Endothelial cell of umbilical vein (primary cell): Measurements from ENCODE around the gene PAPLN. TPM values are rescaled to one million over a fixed set of nuclear protein-coding genes. Genes with fewer than 3 reads are reported as not detected.

Experiments used
- BruUV-seq: library from RNA; stranded (reverse); fragments of 400-500 nt; replicated peaks from 2 replicates; lab custom pipeline; 2021; lab: Mats Ljungman, UMichigan
- CTCF ChIA-PET: fragments of 300-600, 350-600 bp; sonication (Branson Sonifier 250); formaldehyde crosslinking; loops from one replicate; lab custom pipeline; 2021; ENCODE audit warnings: antibody characterized with exemption, inconsistent platforms; lab: Charles Lee
- POLR2A ChIA-PET: fragments of 300-600, 350-600 bp; sonication (Branson Sonifier 250); formaldehyde crosslinking; loops from one replicate; lab custom pipeline; 2021; ENCODE audit warnings: antibody characterized with exemption, inconsistent platforms; lab: Charles Lee
- DNase-seq: peaks from one replicate; pipeline ENCODE4 v3.0.0-alpha.2; 2011; ENCODE audit warnings: low read depth, low spot score
- FAIRE-seq: peaks from 2 replicates; lab custom pipeline; 2011; peaks lifted over from hg19 to GRCh38; lab: Jason Lieb, UNC
- H2AFZ ChIP-seq: 2 replicates; pipeline ENCODE4 v1.6.0; 2012; ENCODE audit warnings: low read depth, low read length, control low read depth, inconsistent platforms
- H3K27ac ChIP-seq: 2 replicates; pipeline ENCODE4 v1.5.1; 2011; ENCODE audit warnings: low read depth, mild to moderate bottlenecking, control low read depth, low read length, moderate library complexity; ENCODE audit not compliant: insufficient read depth
- H3K27me3 ChIP-seq, 2 experiments: 2 replicates each; pipeline versions ENCODE4 v1.6.0 to v1.6.1; 2011; ENCODE audit warnings: low read length in 2 of 2, mixed read lengths in 1 of 2; ENCODE audit not compliant: control insufficient read depth in 2 of 2, insufficient read depth in 2 of 2
- H3K36me3 ChIP-seq, 2 experiments: 2 replicates in 1 of 2; 3 replicates in 1 of 2; pipeline ENCODE4 v1.5.1; 2011; ENCODE audit warnings: low read length in 2 of 2, mild to moderate bottlenecking in 1 of 2, moderate library complexity in 1 of 2; ENCODE audit not compliant: control insufficient read depth in 2 of 2, insufficient read depth in 2 of 2; ENCODE audit errors: extremely low read depth in 1 of 2
- H3K4me1 ChIP-seq: 3 replicates; pipeline ENCODE4 v1.5.1; 2011; ENCODE audit warnings: mild to moderate bottlenecking, low read length; ENCODE audit not compliant: control insufficient read depth, insufficient read depth; ENCODE audit errors: extremely low read depth
- H3K4me2 ChIP-seq: 2 replicates; pipeline ENCODE4 v1.6.1; 2011; ENCODE audit warnings: low read length, control low read depth, mixed read lengths; ENCODE audit not compliant: insufficient read depth
- H3K4me3 ChIP-seq, 3 experiments: fragments of 200-600 bp in 1 of 3; sonication (generic), shearing (Covaris generic) in 1 of 3; replicated peaks in 1 of 3; 2 replicates each; pipeline ENCODE4 v1.5.1; 2011 to 2016; ENCODE audit warnings: control low read depth in 3 of 3, low read length in 3 of 3, mild to moderate bottlenecking in 2 of 3, inconsistent platforms in 1 of 3, low read depth in 1 of 3, moderate library complexity in 1 of 3; ENCODE audit not compliant: insufficient read depth in 1 of 3
- H3K79me2 ChIP-seq: 2 replicates; pipeline ENCODE4 v1.6.0; 2012; ENCODE audit warnings: low read length, inconsistent platforms; ENCODE audit not compliant: control insufficient read depth, insufficient read depth
- H3K9ac ChIP-seq: replicated peaks from 2 replicates; pipeline ENCODE3; 2011; ENCODE audit warnings: low read length, control low read depth; ENCODE audit not compliant: insufficient read depth; ENCODE audit errors: extremely low read depth
- H3K9me1 ChIP-seq: replicated peaks from 3 replicates; pipeline ENCODE4 v1.6.0; 2011; ENCODE audit warnings: mild to moderate bottlenecking, low read length; ENCODE audit not compliant: control insufficient read depth, insufficient read depth; ENCODE audit errors: extremely low read depth
- H3K9me3 ChIP-seq: replicated peaks from 2 replicates; pipeline ENCODE4 v1.5.1; 2012; ENCODE audit warnings: low read length, inconsistent platforms; ENCODE audit not compliant: control insufficient read depth, insufficient read depth
- H4K20me1 ChIP-seq: replicated peaks from 2 replicates; pipeline ENCODE3; 2011; ENCODE audit warnings: mild to moderate bottlenecking, low read length; ENCODE audit not compliant: control insufficient read depth, insufficient read depth; ENCODE audit errors: extremely low read depth
- EZH2 ChIP-seq: IDR thresholded peaks from 2 replicates; pipeline ENCODE4 v1.6.1; 2012; ENCODE audit warnings: borderline replicate concordance, low read depth, mild to moderate bottlenecking, moderate library complexity, low read length, inconsistent platforms; ENCODE audit not compliant: severe bottlenecking
- FOS ChIP-seq: IDR thresholded peaks from 2 replicates; pipeline ENCODE4 v1.6.1; 2011; ENCODE audit warnings: mild to moderate bottlenecking, low read length, moderate library complexity, borderline replicate concordance; ENCODE audit not compliant: insufficient read depth
- GATA2 ChIP-seq: IDR thresholded peaks from 2 replicates; pipeline ENCODE4 v1.7.0; 2011; ENCODE audit warnings: low read depth, mild to moderate bottlenecking, moderate library complexity, mixed read lengths, low read length; ENCODE audit not compliant: insufficient read length, insufficient read depth
- JUN ChIP-seq: IDR thresholded peaks from 2 replicates; pipeline ENCODE4 v1.6.1; 2011; ENCODE audit warnings: borderline replicate concordance, low read depth; ENCODE audit not compliant: insufficient read length, insufficient read depth
- MYC ChIP-seq: IDR thresholded peaks from one replicate; pipeline ENCODE4 v1.6.1; 2011; ENCODE audit warnings: mild to moderate bottlenecking, low read depth, low read length
- POLR2A ChIP-seq: IDR thresholded peaks from 2 replicates; pipeline ENCODE4 v1.6.1; 2012; ENCODE audit warnings: low read depth, mild to moderate bottlenecking, control low read depth, low read length
- POLR2AphosphoS5 ChIP-seq: IDR thresholded peaks from 2 replicates; pipeline ENCODE4 v1.6.1; 2012; ENCODE audit warnings: low read depth, mild to moderate bottlenecking, control low read depth, low read length, moderate library complexity; ENCODE audit not compliant: insufficient read depth
- dilution Hi-C: fragments of 300-500 bp; cut with MboI; formaldehyde crosslinking; loops from one replicate; pipeline ENCODE4 v1.15.0; 2019; ENCODE audit warnings: low sequenced_read_pairs; ENCODE audit not compliant: extremely low pct_ligation_motif_present
- intact Hi-C: fragments of 100-400 bp; cut with micrococcal nuclease; formaldehyde crosslinking; loops from one replicate; pipeline ENCODE4 v1.10.0; 2022
- polyA plus RNA-seq, 4 experiments: library from polyadenylated mRNA; depleted of rRNA in 3 of 4; stranded (reverse) in 3 of 4; unstranded in 1 of 4; fragments of >200 nt; gene quantifications; 2 replicates each; pipeline versions ENCODE4 v1.2.1 to v1.2.3, GENCODE V29; 2011 to 2012; ENCODE audit warnings: missing spikeins in 1 of 4
- total RNA-seq: library from RNA; stranded (reverse); gene quantifications from 2 replicates; pipeline ENCODE4 v1.2.3, GENCODE V29; 2021
- TF ChIP-seq, protein P1 (sequence below): IDR thresholded peaks from 2 replicates; pipeline ENCODE4 v1.6.1; 2011; ENCODE audit not compliant: insufficient read depth, insufficient read length
- TF ChIP-seq, protein P2 (sequence below), 2 donors: IDR thresholded peaks; 1 replicate in 1 of 2; 2 replicates in 1 of 2; pipeline ENCODE4 v1.5.1; 2011; ENCODE audit warnings: low read length in 2 of 2, mild to moderate bottlenecking in 2 of 2, moderate library complexity in 2 of 2, control low read depth in 1 of 2, inconsistent platforms in 1 of 2, low read depth in 1 of 2; ENCODE audit not compliant: insufficient read depth in 1 of 2; ENCODE audit errors: extremely low read depth in 1 of 2

PAPLN gene
- total and polyA plus RNA-seq, 2 donors (not counting 3 experiments of a cell fraction or from before 2014, with no cell fraction given), result 5.5 to 6.4 TPM

DNA sequence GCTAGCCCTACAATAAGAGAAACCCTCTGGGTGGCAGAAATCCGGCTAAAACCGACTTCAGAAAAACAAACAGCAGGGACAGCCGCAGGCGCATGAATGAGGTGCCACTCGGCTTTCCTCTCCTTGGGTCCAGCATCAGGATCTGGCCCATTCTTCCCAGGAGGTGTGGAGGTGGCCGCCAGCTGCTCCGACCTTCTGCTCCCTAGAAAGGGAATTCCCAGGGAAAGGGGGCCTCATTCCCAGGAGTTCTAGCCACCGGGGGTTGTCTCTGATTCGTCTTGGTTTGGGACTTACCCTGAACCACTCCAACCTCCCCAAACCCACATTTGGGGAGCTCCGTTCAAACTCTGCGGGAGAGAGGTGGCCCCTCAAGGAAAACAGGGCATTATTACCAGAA is 13.0 kb downstream of the PAPLN start:
- intact Hi-C loops, result no loop called here
- Histone ChIP-seq H3K9me3 (no peaks in the 10 kb centered on the region), H2AFZ (no peak overlapping the region), H3K4me3 (no peak overlapping the region), H3K9ac (no peak overlapping the region), H3K36me3 (no peaks in the 10 kb centered on the region), H3K4me1 (peaks cover 8% of the 10 kb centered on the region), H3K27ac (no peak overlapping the region), H3K27me3 (no peaks in the 10 kb centered on the region), H3K79me2 (no peaks in the 10 kb centered on the region), H3K9me1 (no peaks in the 10 kb centered on the region), H3K4me2 (no peak overlapping the region), H4K20me1 (no peaks in the 10 kb centered on the region)
- FAIRE-seq (no peak), DNase-seq (no peak)
- no TSS peak for BruUV-seq
- TF ChIP-seq, protein P1, sequence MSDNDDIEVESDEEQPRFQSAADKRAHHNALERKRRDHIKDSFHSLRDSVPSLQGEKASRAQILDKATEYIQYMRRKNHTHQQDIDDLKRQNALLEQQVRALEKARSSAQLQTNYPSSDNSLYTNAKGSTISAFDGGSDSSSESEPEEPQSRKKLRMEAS, result no peak
- TF ChIP-seq, protein P2, sequence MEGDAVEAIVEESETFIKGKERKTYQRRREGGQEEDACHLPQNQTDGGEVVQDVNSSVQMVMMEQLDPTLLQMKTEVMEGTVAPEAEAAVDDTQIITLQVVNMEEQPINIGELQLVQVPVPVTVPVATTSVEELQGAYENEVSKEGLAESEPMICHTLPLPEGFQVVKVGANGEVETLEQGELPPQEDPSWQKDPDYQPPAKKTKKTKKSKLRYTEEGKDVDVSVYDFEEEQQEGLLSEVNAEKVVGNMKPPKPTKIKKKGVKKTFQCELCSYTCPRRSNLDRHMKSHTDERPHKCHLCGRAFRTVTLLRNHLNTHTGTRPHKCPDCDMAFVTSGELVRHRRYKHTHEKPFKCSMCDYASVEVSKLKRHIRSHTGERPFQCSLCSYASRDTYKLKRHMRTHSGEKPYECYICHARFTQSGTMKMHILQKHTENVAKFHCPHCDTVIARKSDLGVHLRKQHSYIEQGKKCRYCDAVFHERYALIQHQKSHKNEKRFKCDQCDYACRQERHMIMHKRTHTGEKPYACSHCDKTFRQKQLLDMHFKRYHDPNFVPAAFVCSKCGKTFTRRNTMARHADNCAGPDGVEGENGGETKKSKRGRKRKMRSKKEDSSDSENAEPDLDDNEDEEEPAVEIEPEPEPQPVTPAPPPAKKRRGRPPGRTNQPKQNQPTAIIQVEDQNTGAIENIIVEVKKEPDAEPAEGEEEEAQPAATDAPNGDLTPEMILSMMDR (IDR thresholded peaks at IDR 0.05; ENCODE audit: extremely low read depth in 1 of 2, insufficient read depth in 1 of 2, low read depth in 1 of 2, low read length in 2 of 2), result no peak
- TF ChIP-seq GATA2, result no peak
- POLR2A ChIA-PET, result no interaction called here
- CTCF ChIA-PET, result no interaction called here
- dilution Hi-C loops, result no loop called here

DNA sequence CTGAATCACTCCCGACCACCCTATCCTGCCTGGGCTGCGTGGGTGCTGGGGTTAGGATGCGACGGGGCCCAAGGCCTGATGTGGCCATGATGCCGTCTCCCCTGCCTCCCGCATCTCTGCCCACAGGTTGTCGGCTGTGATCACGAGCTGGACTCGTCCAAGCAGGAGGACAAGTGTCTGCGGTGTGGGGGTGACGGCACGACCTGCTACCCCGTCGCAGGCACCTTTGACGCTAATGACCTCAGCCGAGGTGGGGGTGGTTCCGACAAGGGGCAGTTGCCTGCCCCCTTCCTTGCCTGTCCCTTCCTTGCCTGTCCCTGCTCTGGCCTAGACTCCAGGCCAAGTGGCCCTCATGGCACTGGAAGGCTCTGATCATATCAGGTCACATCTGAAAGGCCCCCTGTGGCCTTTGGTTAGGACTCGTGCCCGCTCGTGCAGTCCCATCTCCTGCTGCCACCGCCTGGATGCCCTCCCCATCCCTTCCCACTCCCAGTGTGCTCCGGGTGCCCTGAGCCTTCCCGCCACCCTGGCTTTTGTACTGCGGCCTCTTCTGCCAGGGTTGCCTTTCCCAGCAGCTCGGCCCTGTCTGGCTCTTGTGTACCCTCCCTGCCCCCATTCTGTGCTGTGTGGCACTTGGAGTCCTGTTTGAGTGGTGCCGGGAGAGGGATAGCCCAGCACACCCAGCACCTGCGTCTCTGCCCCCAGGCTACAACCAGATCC is 13.6 kb downstream of the PAPLN start:
- no peak for FAIRE-seq
- H3K27me3 ChIP-seq, result no peaks in the 10 kb centered on the region
- no peak overlapping the region for H2AFZ ChIP-seq
- no peak overlapping the region for H3K4me3 ChIP-seq
- H3K9me3 ChIP-seq, result no peaks in the 10 kb centered on the region
- DNase-seq, result no peak
- dilution Hi-C loops, result no loop called here
- H3K9ac ChIP-seq, result no peak overlapping the region
- no TSS peak for BruUV-seq
- CTCF ChIA-PET, result no interaction called here
- intact Hi-C loops, result no loop called here
- H3K9me1 ChIP-seq, result no peaks in the 10 kb centered on the region
- no peaks in the 10 kb centered on the region for H3K36me3 ChIP-seq
- H3K4me2 ChIP-seq, result no peak overlapping the region
- POLR2A ChIA-PET, result no interaction called here
- no peaks in the 10 kb centered on the region for H4K20me1 ChIP-seq
- TF ChIP-seq POLR2AphosphoS5, result no peak
- TF ChIP-seq GATA2, result no peak
- TF ChIP-seq POLR2A, result no peak
- TF ChIP-seq JUN, result no peak
- no peak for TF ChIP-seq EZH2
- TF ChIP-seq MYC, result no peak
- TF ChIP-seq, protein P1, result no peak
- TF ChIP-seq, protein P2 (IDR thresholded peaks at IDR 0.05; ENCODE audit: extremely low read depth in 1 of 2, insufficient read depth in 1 of 2, low read depth in 1 of 2, low read length in 2 of 2), result no peak
- TF ChIP-seq FOS, result no peak
- H3K4me1 ChIP-seq, result peaks cover 4% of the 10 kb centered on the region
- no peak overlapping the region for H3K27ac ChIP-seq
- H3K79me2 ChIP-seq, result no peaks in the 10 kb centered on the region
